HepG2 (cell line): ENCODE results near the gene MEX3A. TPM values are rescaled to one million over a fixed set of nuclear protein-coding genes. Genes with fewer than 3 reads are reported as not detected.

Experiments used
- CBFB ChIP-seq: sonication (generic); formaldehyde crosslinking; IDR thresholded peaks from 2 replicates; pipeline ENCODE4 v1.4.0; 2020; ENCODE audit warnings: missing genetic modification reagents
- JUNB ChIP-seq: sonication (generic); formaldehyde crosslinking; IDR thresholded peaks from 2 replicates; pipeline ENCODE4 v1.8.0; 2022; ENCODE audit warnings: missing genetic modification reagents, mild to moderate bottlenecking, borderline replicate concordance
- NR3C1 ChIP-seq: sonication (generic); formaldehyde crosslinking; IDR thresholded peaks from 2 replicates; pipeline ENCODE4 v1.4.0; 2020; ENCODE audit warnings: missing genetic modification reagents
- PHF8 ChIP-seq: sonication (generic); formaldehyde crosslinking; IDR thresholded peaks from 2 replicates; pipeline ENCODE4 v1.5.0; 2020; ENCODE audit warnings: missing genetic modification reagents
- REXO4 ChIP-seq: sonication (generic); formaldehyde crosslinking; IDR thresholded peaks from 2 replicates; pipeline ENCODE4 v1.8.0; 2022; ENCODE audit warnings: missing genetic modification reagents, mild to moderate bottlenecking, borderline replicate concordance
- SP140L ChIP-seq: sonication (generic); formaldehyde crosslinking; IDR thresholded peaks from 2 replicates; pipeline ENCODE4 v1.4.0; 2020; ENCODE audit warnings: missing genetic modification reagents, borderline replicate concordance
- SRSF1 ChIP-seq: fragments of 200-400 bp; formaldehyde crosslinking; optimal IDR thresholded peaks from 2 replicates; pipeline ENCODE3; 2017; ENCODE audit warnings: mild to moderate bottlenecking, low read depth, low read length, moderate library complexity
- YEATS2 ChIP-seq: sonication (generic); formaldehyde crosslinking; IDR thresholded peaks from 2 replicates; pipeline ENCODE4 v1.4.0; 2020; ENCODE audit warnings: missing genetic modification reagents, borderline replicate concordance
- ZBED4 ChIP-seq: sonication (generic); formaldehyde crosslinking; IDR thresholded peaks from 2 replicates; pipeline ENCODE4 v1.4.0; 2020; ENCODE audit warnings: missing genetic modification reagents, borderline replicate concordance
- ZBTB20 ChIP-seq: sonication (generic); formaldehyde crosslinking; IDR thresholded peaks from 2 replicates; pipeline ENCODE4 v1.8.1; 2023; ENCODE audit warnings: missing genetic modification reagents, low read depth, mild to moderate bottlenecking, borderline replicate concordance
- ZNF44 ChIP-seq: sonication (generic); formaldehyde crosslinking; IDR thresholded peaks from 2 replicates; pipeline ENCODE4 v1.5.1; 2020; ENCODE audit warnings: mild to moderate bottlenecking, missing genetic modification reagents
- ZNF501 ChIP-seq: sonication (generic); formaldehyde crosslinking; IDR thresholded peaks from 2 replicates; pipeline ENCODE4 v1.5.1; 2020; ENCODE audit warnings: mild to moderate bottlenecking, moderate library complexity, missing genetic modification reagents
- ZNF619 ChIP-seq: sonication (generic); formaldehyde crosslinking; IDR thresholded peaks from 2 replicates; pipeline ENCODE4 v1.4.0; 2020; ENCODE audit warnings: mild to moderate bottlenecking, missing genetic modification reagents
- ZNF687 ChIP-seq: sonication (generic); formaldehyde crosslinking; IDR thresholded peaks from 2 replicates; pipeline ENCODE4 v1.5.1; 2020; ENCODE audit warnings: mild to moderate bottlenecking, missing genetic modification reagents, moderate library complexity
- ZNF720 ChIP-seq: sonication (generic); formaldehyde crosslinking; IDR thresholded peaks from 2 replicates; pipeline ENCODE4 v1.4.0; 2020; ENCODE audit warnings: missing genetic modification reagents
- polyA plus RNA-seq, 8 experiments: library from polyadenylated mRNA; depleted of rRNA in 3 of 8; stranded (reverse) in 7 of 8; unstranded in 1 of 8; fragments of >200 nt; fragmentation: Illumina TruSeq in 4 of 8; extraction: Trizol in 4 of 8; gene quantifications; 2 replicates each; pipeline versions ENCODE4 v1.2.1 to v1.2.3, GENCODE V29; 2011 to 2016; ENCODE audit warnings: low read depth in 4 of 8, missing spikeins in 1 of 8, mixed read lengths in 1 of 8; ENCODE audit not compliant: insufficient read depth in 1 of 8
- total RNA-seq, 5 experiments: library from RNA; depleted of rRNA; stranded (reverse); fragments of >200 nt; fragmentation: Illumina TruSeq; extraction: Trizol; gene quantifications; 2 replicates each; pipeline ENCODE4 v1.2.3, GENCODE V29; 2016; ENCODE audit warnings: low read depth in 1 of 5
- TF ChIP-seq, protein P1 (sequence below): IDR thresholded peaks from 2 replicates; pipeline ENCODE4 v1.6.1; 2016; ENCODE audit warnings: mild to moderate bottlenecking
- TF ChIP-seq, protein P2 (sequence below): sonication (generic); formaldehyde crosslinking; IDR thresholded peaks from 2 replicates; pipeline ENCODE4 v1.9.0; 2021; ENCODE audit warnings: missing genetic modification reagents, mild to moderate bottlenecking, borderline replicate concordance

The MEX3A gene
- total and polyA plus RNA-seq, 2 of the 13 experiments (the other 11 are each of a cell fraction or from before 2014, with no cell fraction given) = 7.6 to 9.1 TPM

DNA sequence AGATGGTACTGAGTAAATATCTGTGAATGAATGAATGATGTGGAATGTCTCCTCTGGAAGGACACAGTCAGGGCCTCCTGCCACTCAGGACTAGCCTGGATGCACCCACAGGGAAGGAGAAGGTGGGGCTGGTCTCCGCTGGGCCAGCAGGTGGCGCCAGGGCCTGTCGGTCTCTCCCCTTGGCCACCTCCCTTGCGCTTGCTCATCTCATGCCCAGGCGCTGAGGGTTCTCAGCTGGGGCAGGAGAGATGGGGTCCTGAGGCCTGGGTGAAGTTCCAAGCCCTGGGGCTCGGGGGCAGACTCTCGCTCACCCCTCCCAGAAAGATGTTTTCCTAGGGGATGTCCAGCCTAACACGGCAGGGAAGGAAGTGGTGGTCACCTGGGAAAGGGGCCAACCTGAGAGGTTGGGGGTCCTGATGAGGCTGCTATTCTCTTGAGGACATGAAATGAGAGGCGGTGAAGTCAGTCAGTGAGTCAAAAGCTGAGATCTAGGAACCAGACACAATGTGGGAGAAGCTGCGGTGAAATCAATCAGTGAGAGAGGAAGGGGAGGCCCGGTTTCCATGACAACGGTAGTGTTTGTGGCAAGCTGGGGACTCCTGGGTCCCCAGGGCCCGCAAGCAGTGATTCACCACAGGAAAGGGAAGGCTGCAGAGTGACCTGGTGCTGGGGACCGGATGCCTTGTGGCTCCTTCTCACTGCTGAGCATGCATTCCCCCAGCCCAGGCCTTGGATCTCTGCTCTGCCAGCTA lies 14.6 kb upstream of the MEX3A start (continued):
- TF ChIP-seq, protein P1, sequence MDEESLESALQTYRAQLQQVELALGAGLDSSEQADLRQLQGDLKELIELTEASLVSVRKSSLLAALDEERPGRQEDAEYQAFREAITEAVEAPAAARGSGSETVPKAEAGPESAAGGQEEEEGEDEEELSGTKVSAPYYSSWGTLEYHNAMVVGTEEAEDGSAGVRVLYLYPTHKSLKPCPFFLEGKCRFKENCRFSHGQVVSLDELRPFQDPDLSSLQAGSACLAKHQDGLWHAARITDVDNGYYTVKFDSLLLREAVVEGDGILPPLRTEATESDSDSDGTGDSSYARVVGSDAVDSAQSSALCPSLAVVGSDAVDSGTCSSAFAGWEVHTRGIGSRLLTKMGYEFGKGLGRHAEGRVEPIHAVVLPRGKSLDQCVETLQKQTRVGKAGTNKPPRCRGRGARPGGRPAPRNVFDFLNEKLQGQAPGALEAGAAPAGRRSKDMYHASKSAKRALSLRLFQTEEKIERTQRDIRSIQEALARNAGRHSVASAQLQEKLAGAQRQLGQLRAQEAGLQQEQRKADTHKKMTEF (CRISPR knock-in tag) = peak; percentile 75
- TF ChIP-seq SRSF1 (no peak), ZNF687 (CRISPR knock-in tag) (peak; percentile 91), ZBTB20 (CRISPR knock-in tag) (0 out of 2 replicates have a peak, but pooled peaks have one; percentile 33), JUNB (no peak), SP140L (CRISPR knock-in tag) (no peak), REXO4 (no peak), YEATS2 (CRISPR knock-in tag) (peak; percentile 60; the same call in 1 of the 2 replicates), ZNF720 (no peak), ZBED4 (no peak), NR3C1 (CRISPR knock-in tag) (no peak), ZNF619 (CRISPR knock-in tag) (0 out of 2 replicates have a peak, but pooled peaks have one; percentile 62), ZNF501 (CRISPR knock-in tag) (peak; percentile 46; the same call in 1 of the 2 replicates), CBFB (CRISPR knock-in tag) (no peak), ZNF44 (CRISPR knock-in tag) (no peak), PHF8 (no peak)
- TF ChIP-seq, protein P2, sequence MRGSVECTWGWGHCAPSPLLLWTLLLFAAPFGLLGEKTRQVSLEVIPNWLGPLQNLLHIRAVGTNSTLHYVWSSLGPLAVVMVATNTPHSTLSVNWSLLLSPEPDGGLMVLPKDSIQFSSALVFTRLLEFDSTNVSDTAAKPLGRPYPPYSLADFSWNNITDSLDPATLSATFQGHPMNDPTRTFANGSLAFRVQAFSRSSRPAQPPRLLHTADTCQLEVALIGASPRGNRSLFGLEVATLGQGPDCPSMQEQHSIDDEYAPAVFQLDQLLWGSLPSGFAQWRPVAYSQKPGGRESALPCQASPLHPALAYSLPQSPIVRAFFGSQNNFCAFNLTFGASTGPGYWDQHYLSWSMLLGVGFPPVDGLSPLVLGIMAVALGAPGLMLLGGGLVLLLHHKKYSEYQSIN (CRISPR knock-in tag) = no peak
